ENCODE results near the gene LGALS3.

DNA sequence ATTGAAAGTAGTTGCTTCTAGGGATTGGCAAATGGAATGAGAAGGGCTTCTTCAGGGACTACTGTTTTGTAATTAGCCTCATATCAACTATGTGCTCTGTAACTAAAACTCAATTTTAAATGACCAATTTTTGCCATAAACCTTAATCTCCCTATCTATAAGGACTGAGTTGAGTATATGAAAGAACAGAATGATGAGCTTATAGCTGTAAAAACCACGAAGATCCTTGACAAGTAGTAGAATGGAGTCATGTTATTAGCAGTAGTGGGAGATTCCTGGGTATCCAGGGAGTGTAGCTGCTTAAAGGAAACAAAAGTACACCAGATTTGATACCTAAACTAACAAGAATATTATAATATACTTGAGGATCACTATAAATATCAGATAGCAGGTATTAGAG, 28.0 kb downstream of the LGALS3 start:
- TF ChIP-seq, protein P1, sequence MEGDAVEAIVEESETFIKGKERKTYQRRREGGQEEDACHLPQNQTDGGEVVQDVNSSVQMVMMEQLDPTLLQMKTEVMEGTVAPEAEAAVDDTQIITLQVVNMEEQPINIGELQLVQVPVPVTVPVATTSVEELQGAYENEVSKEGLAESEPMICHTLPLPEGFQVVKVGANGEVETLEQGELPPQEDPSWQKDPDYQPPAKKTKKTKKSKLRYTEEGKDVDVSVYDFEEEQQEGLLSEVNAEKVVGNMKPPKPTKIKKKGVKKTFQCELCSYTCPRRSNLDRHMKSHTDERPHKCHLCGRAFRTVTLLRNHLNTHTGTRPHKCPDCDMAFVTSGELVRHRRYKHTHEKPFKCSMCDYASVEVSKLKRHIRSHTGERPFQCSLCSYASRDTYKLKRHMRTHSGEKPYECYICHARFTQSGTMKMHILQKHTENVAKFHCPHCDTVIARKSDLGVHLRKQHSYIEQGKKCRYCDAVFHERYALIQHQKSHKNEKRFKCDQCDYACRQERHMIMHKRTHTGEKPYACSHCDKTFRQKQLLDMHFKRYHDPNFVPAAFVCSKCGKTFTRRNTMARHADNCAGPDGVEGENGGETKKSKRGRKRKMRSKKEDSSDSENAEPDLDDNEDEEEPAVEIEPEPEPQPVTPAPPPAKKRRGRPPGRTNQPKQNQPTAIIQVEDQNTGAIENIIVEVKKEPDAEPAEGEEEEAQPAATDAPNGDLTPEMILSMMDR (IDR thresholded peaks at IDR 0.05): no peak
- TF ChIP-seq POLR2A (IDR thresholded peaks at IDR 0.05): no peak

Data from Peyer's patch (tissue), 4 donors.